LNCAP (cell line): Measurements from ENCODE around the gene SLIT3.

Experiments used
- CTCF ChIP-seq: fragments of 450-650 bp; IDR thresholded peaks from 2 replicates; pipeline ENCODE4 v1.5.1; 2017; ENCODE audit warnings: mild to moderate bottlenecking

SLIT3 gene

GRCh38 chr5:168661593-168662485 lies 639.1 kb downstream of the SLIT3 start:
- TF ChIP-seq CTCF, result no peak

- no peak for TF ChIP-seq CTCF
These were observed 640.2 kb downstream of the SLIT3 start for GRCh38 chr5:168660691-168661090.

GRCh38 chr5:168659286-168659847 lies 641.6 kb downstream of the SLIT3 start:
- no peak for TF ChIP-seq CTCF

GRCh38 chr5:168658394-168658793 lies 642.5 kb downstream of the SLIT3 start:
- no peak for TF ChIP-seq CTCF

GRCh38 chr5:168656633-168657032 lies 644.3 kb downstream of the SLIT3 start:
- TF ChIP-seq CTCF, result no peak

- no peak for TF ChIP-seq CTCF
These were observed 645.6 kb downstream of the SLIT3 start for GRCh38 chr5:168655316-168655715.

- no peak for TF ChIP-seq CTCF
These were observed 646.7 kb downstream of the SLIT3 start for GRCh38 chr5:168654211-168654721.
